WTC11 (cell line): ENCODE results near the gene ITGA11. TPM values are rescaled to one million over a fixed set of nuclear protein-coding genes. Genes with fewer than 3 reads are reported as not detected.

Experiments used
- ATAC-seq: fragments of 200-7000 bp; cut with Tn5 transposase; 2 replicates; pipeline ENCODE4 v1.10.0; 2021; ENCODE audit warnings: mild to moderate bottlenecking, moderate library complexity
- CTCF ChIA-PET: fragments of 300-600 bp; sonication (Branson Sonifier 250); formaldehyde crosslinking; loops from one replicate; lab custom pipeline; 2021; ENCODE audit warnings: antibody characterized with exemption; lab: Charles Lee
- POLR2A ChIA-PET: fragments of 350-600 bp; sonication (Branson Sonifier 250); formaldehyde crosslinking; loops from one replicate; lab custom pipeline; 2021; ENCODE audit warnings: antibody characterized with exemption; lab: Charles Lee
- DNase-seq: peaks from one replicate; pipeline ENCODE4 v3.0.0; 2021; ENCODE audit warnings: low spot score
- H3K27ac Mint-ChIP-seq: 2 replicates; pipeline ENCODE4 v1.8.0; 2021; ENCODE audit warnings: mixed read lengths
- H3K27me3 Mint-ChIP-seq: 2 replicates; pipeline ENCODE4 v1.8.0; 2021; ENCODE audit warnings: low read depth, mild to moderate bottlenecking, moderate library complexity, mixed read lengths
- H3K36me3 Mint-ChIP-seq: 2 replicates; pipeline ENCODE4 v1.8.0; 2021; ENCODE audit warnings: mixed read lengths
- H3K4me1 Mint-ChIP-seq: 2 replicates; pipeline ENCODE4 v1.8.0; 2022; ENCODE audit warnings: mixed read lengths
- H3K4me3 Mint-ChIP-seq: 2 replicates; pipeline ENCODE4 v1.8.0; 2021; ENCODE audit warnings: mild to moderate bottlenecking, moderate library complexity, mixed read lengths
- H3K9me3 Mint-ChIP-seq: 2 replicates; pipeline ENCODE4 v1.8.0; 2021; ENCODE audit warnings: mixed read lengths
- CBFB ChIP-seq: sonication (generic); formaldehyde crosslinking; IDR thresholded peaks from 2 replicates; pipeline ENCODE4 v1.8.1; 2022; ENCODE audit warnings: mild to moderate bottlenecking, low read depth, missing genetic modification reagents
- ESRRA ChIP-seq: sonication (generic); formaldehyde crosslinking; IDR thresholded peaks from 2 replicates; pipeline ENCODE4 v1.8.1; 2022; ENCODE audit warnings: mild to moderate bottlenecking, missing genetic modification reagents, borderline replicate concordance
- ETV6 ChIP-seq: sonication (generic); formaldehyde crosslinking; IDR thresholded peaks from 2 replicates; pipeline ENCODE4 v1.8.1; 2022; ENCODE audit warnings: mild to moderate bottlenecking, missing genetic modification reagents
- GABPB1 ChIP-seq: sonication (generic); formaldehyde crosslinking; IDR thresholded peaks from 2 replicates; pipeline ENCODE4 v1.8.1; 2023; ENCODE audit warnings: mild to moderate bottlenecking, missing genetic modification reagents
- MXD4 ChIP-seq: fragments of 250-450 bp; sonication (Bioruptor Pico); IDR thresholded peaks from 2 replicates; pipeline ENCODE4 v1.8.0; 2021; ENCODE audit warnings: mild to moderate bottlenecking, moderate library complexity, borderline replicate concordance
- NFYB ChIP-seq: sonication (generic); formaldehyde crosslinking; conservative IDR thresholded peaks from 2 replicates; pipeline ENCODE4 v1.8.0; 2022; ENCODE audit warnings: low read depth, missing genetic modification reagents
- NR2C2 ChIP-seq: sonication (generic); formaldehyde crosslinking; IDR thresholded peaks from 2 replicates; pipeline ENCODE4 v1.8.0; 2022; ENCODE audit warnings: mild to moderate bottlenecking, missing genetic modification reagents
- NR3C1 ChIP-seq: sonication (generic); formaldehyde crosslinking; conservative IDR thresholded peaks from 2 replicates; pipeline ENCODE4 v1.8.1; 2023; ENCODE audit warnings: low read depth, mild to moderate bottlenecking, missing genetic modification reagents
- RORB ChIP-seq: fragments of 250-450 bp; sonication (Bioruptor Pico); IDR thresholded peaks from 2 replicates; pipeline ENCODE4 v1.9.0; 2021; ENCODE audit warnings: mild to moderate bottlenecking
- SOX15 ChIP-seq: fragments of 250-450 bp; sonication (Bioruptor Pico); IDR thresholded peaks from 2 replicates; pipeline ENCODE4 v1.9.0; 2021; ENCODE audit warnings: mild to moderate bottlenecking
- TEAD4 ChIP-seq: sonication (generic); formaldehyde crosslinking; IDR thresholded peaks from 2 replicates; pipeline ENCODE4 v1.8.0; 2022; ENCODE audit warnings: mild to moderate bottlenecking, missing genetic modification reagents
- ZBTB21 ChIP-seq: sonication (generic); formaldehyde crosslinking; IDR thresholded peaks from 2 replicates; pipeline ENCODE4 v1.8.1; 2023; ENCODE audit warnings: mild to moderate bottlenecking, missing genetic modification reagents, borderline replicate concordance
- ZNF263 ChIP-seq: sonication (generic); formaldehyde crosslinking; IDR thresholded peaks from 2 replicates; pipeline ENCODE4 v1.8.1; 2022; ENCODE audit warnings: low read depth, mild to moderate bottlenecking, moderate library complexity, missing genetic modification reagents
- ZNF396 ChIP-seq: fragments of 250-450 bp; sonication (Bioruptor Pico); IDR thresholded peaks from 2 replicates; pipeline ENCODE4 v1.8.0; 2021; ENCODE audit warnings: mild to moderate bottlenecking, moderate library complexity, borderline replicate concordance
- total RNA-seq: library from RNA; stranded (reverse); gene quantifications from 3 replicates; pipeline ENCODE4 v1.2.3, GENCODE V29; 2021
- TF ChIP-seq, protein P1 (sequence below): sonication (generic); formaldehyde crosslinking; IDR thresholded peaks from 2 replicates; pipeline ENCODE4 v1.8.0; 2022; ENCODE audit warnings: mild to moderate bottlenecking, missing genetic modification reagents
- TF ChIP-seq, protein P2 (sequence below): fragments of 250-450 bp; sonication (Bioruptor Pico); IDR thresholded peaks from 2 replicates; pipeline ENCODE4 v2.1.2; 2022; ENCODE audit warnings: mild to moderate bottlenecking, moderate library complexity
- TF ChIP-seq, protein P3 (sequence below): sonication (generic); formaldehyde crosslinking; IDR thresholded peaks from 2 replicates; pipeline ENCODE4 v1.8.1; 2022; ENCODE audit warnings: mild to moderate bottlenecking, missing genetic modification reagents, moderate library complexity, borderline replicate concordance
- TF ChIP-seq, protein P4 (sequence below): sonication (generic); formaldehyde crosslinking; IDR thresholded peaks from 2 replicates; pipeline ENCODE4 v1.8.0; 2022; ENCODE audit warnings: mild to moderate bottlenecking, missing genetic modification reagents
- TF ChIP-seq, protein P5 (sequence below): sonication (generic); formaldehyde crosslinking; IDR thresholded peaks from 2 replicates; pipeline ENCODE4 v1.8.1; 2022; ENCODE audit warnings: mild to moderate bottlenecking, moderate library complexity, missing genetic modification reagents
- TF ChIP-seq, protein P6 (sequence below): fragments of 250-450 bp; sonication (Bioruptor Pico); IDR thresholded peaks from 2 replicates; pipeline ENCODE4 v1.9.0; 2021; ENCODE audit warnings: mild to moderate bottlenecking
- TF ChIP-seq, protein P7 (sequence below): sonication (generic); formaldehyde crosslinking; IDR thresholded peaks from 2 replicates; pipeline ENCODE4 v1.8.1; 2023; ENCODE audit warnings: mild to moderate bottlenecking, missing genetic modification reagents, borderline replicate concordance
- TF ChIP-seq, protein P8 (sequence below): sonication (generic); formaldehyde crosslinking; IDR thresholded peaks from 2 replicates; pipeline ENCODE4 v1.8.1; 2023; ENCODE audit warnings: mild to moderate bottlenecking, missing genetic modification reagents

Gene ITGA11
- total RNA-seq, 1 experiment from 2014 or later = 0.15 TPM

DNA sequence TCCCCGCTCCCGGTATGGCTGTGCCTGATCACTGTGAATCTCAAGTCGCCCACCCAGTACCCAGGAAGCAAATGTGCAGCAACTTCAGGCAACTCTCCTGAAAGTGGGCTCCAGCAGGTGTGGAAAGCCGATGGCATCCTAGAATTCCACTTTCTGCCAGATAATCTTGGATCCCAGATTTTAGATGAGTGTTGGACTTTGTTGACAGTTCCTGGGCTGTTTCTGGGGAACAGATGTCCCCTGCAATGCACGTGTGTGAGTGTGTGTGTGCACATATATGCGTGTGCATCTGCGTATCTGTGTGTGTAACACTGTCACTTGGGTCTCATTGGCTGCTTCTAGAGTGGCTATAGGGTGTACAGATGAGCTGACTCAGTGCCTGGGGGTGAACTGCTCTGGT, 95.4 kb downstream of the ITGA11 start (continued):
- TF ChIP-seq, protein P1, sequence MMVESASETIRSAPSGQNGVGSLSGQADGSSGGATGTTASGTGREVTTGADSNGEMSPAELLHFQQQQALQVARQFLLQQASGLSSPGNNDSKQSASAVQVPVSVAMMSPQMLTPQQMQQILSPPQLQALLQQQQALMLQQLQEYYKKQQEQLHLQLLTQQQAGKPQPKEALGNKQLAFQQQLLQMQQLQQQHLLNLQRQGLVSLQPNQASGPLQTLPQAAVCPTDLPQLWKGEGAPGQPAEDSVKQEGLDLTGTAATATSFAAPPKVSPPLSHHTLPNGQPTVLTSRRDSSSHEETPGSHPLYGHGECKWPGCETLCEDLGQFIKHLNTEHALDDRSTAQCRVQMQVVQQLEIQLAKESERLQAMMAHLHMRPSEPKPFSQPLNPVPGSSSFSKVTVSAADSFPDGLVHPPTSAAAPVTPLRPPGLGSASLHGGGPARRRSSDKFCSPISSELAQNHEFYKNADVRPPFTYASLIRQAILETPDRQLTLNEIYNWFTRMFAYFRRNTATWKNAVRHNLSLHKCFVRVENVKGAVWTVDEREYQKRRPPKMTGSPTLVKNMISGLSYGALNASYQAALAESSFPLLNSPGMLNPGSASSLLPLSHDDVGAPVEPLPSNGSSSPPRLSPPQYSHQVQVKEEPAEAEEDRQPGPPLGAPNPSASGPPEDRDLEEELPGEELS (CRISPR knock-in tag) = no peak
- TF ChIP-seq ZNF396 = no peak
- no peak for TF ChIP-seq ZNF263 (CRISPR knock-in tag)

DNA sequence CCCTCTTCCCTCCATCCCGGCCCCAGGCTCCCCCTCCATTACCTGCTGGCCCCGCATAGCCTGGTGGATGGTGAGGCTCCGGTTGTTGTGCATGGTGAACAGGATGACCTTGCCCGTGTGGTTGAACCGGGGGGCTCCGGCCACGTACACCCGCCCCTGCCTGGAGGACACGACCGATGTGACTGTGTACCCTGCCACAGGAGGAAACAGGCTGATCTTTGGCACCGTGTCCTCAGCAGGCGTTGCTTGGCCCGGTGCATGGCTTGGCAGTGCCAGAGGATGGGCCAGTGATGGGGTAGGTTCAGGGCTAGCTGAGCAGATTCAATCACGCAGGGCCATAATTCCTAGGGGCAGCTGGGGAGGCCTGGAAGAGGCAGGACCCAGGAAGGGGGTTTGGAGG, 96.3 kb downstream of the ITGA11 start:
- H3K36me3 Mint-ChIP-seq = no peaks in the 10 kb centered on the region
- POLR2A ChIA-PET = no interaction called here
- no peak overlapping the region for H3K4me3 Mint-ChIP-seq
- CTCF ChIA-PET = interaction anchor here (3.1 kb wide), 1 partner anchor 29 kb away, joined by 14 read pairs; no protein-coding TSS in a partner anchor
- no peak for ATAC-seq
- TF ChIP-seq, protein P2, sequence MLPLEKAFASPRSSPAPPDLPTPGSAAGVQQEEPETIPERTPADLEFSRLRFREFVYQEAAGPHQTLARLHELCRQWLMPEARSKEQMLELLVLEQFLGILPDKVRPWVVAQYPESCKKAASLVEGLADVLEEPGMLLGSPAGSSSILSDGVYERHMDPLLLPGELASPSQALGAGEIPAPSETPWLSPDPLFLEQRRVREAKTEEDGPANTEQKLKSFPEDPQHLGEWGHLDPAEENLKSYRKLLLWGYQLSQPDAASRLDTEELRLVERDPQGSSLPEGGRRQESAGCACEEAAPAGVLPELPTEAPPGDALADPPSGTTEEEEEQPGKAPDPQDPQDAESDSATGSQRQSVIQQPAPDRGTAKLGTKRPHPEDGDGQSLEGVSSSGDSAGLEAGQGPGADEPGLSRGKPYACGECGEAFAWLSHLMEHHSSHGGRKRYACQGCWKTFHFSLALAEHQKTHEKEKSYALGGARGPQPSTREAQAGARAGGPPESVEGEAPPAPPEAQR (CRISPR knock-in tag) = no peak
- TF ChIP-seq SOX15 (CRISPR knock-in tag) (no peak), ETV6 (CRISPR knock-in tag) (no peak), TEAD4 (no peak), RORB (no peak), ZBTB21 (no peak), NR2C2 (CRISPR knock-in tag) (no peak), NFYB (CRISPR knock-in tag) (no peak), ESRRA (no peak), CBFB (no peak), MXD4 (CRISPR knock-in tag) (no peak)
- TF ChIP-seq, protein P3, sequence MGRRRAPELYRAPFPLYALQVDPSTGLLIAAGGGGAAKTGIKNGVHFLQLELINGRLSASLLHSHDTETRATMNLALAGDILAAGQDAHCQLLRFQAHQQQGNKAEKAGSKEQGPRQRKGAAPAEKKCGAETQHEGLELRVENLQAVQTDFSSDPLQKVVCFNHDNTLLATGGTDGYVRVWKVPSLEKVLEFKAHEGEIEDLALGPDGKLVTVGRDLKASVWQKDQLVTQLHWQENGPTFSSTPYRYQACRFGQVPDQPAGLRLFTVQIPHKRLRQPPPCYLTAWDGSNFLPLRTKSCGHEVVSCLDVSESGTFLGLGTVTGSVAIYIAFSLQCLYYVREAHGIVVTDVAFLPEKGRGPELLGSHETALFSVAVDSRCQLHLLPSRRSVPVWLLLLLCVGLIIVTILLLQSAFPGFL (CRISPR knock-in tag) = no peak
- TF ChIP-seq, protein P4, sequence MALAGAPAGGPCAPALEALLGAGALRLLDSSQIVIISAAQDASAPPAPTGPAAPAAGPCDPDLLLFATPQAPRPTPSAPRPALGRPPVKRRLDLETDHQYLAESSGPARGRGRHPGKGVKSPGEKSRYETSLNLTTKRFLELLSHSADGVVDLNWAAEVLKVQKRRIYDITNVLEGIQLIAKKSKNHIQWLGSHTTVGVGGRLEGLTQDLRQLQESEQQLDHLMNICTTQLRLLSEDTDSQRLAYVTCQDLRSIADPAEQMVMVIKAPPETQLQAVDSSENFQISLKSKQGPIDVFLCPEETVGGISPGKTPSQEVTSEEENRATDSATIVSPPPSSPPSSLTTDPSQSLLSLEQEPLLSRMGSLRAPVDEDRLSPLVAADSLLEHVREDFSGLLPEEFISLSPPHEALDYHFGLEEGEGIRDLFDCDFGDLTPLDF (CRISPR knock-in tag) = no peak
- TF ChIP-seq, protein P5, sequence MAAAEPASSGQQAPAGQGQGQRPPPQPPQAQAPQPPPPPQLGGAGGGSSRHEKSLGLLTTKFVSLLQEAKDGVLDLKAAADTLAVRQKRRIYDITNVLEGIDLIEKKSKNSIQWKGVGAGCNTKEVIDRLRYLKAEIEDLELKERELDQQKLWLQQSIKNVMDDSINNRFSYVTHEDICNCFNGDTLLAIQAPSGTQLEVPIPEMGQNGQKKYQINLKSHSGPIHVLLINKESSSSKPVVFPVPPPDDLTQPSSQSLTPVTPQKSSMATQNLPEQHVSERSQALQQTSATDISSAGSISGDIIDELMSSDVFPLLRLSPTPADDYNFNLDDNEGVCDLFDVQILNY = no peak
- TF ChIP-seq, protein P6, sequence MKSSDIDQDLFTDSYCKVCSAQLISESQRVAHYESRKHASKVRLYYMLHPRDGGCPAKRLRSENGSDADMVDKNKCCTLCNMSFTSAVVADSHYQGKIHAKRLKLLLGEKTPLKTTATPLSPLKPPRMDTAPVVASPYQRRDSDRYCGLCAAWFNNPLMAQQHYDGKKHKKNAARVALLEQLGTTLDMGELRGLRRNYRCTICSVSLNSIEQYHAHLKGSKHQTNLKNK (CRISPR knock-in tag) = no peak
- TF ChIP-seq, all 79 proteins: peak for 0
- H3K27me3 Mint-ChIP-seq = no peaks in the 10 kb centered on the region
- H3K9me3 Mint-ChIP-seq = no peaks in the 10 kb centered on the region
- no peak for DNase-seq
- H3K27ac Mint-ChIP-seq = no peak overlapping the region
- H3K4me1 Mint-ChIP-seq = peaks cover 9% of the 10 kb centered on the region

DNA sequence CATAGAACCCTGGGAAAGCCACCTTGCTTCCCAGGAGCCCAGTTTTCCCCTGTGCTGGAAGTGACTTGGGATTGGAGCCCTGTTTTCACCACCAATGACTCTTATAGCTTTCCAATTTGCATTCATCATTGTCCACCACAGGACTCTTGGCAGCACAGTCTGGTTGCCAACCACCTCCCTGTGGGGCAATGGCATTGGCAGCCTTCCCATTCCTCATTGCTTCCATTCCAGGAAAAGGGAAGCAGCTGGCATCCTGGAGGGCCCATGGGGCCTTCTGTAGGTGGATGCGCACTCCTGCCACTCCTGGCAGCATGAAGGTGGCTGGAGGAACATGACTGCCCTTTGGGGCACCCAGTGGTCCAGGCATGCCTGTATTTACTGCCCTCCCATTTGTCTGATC, 96.7 kb downstream of the ITGA11 start:
- DNase-seq (no peak), ATAC-seq (no peak)
- peaks cover 13% of the 10 kb centered on the region for H3K4me1 Mint-ChIP-seq
- ChIA-PET POLR2A (no interaction called here), CTCF (interaction anchor here (0.7 to 3.1 kb wide), 3 partner anchors 19 to 33 kb away, joined by 3 to 14 read pairs (median 9); no protein-coding TSS in a partner anchor)
- no peaks in the 10 kb centered on the region for H3K27me3 Mint-ChIP-seq
- H3K36me3 Mint-ChIP-seq = no peaks in the 10 kb centered on the region
- H3K27ac Mint-ChIP-seq = no peak overlapping the region
- no peaks in the 10 kb centered on the region for H3K9me3 Mint-ChIP-seq
- H3K4me3 Mint-ChIP-seq = no peak overlapping the region
- no peak for TF ChIP-seq GABPB1 (CRISPR knock-in tag)
- TF ChIP-seq, protein P7, sequence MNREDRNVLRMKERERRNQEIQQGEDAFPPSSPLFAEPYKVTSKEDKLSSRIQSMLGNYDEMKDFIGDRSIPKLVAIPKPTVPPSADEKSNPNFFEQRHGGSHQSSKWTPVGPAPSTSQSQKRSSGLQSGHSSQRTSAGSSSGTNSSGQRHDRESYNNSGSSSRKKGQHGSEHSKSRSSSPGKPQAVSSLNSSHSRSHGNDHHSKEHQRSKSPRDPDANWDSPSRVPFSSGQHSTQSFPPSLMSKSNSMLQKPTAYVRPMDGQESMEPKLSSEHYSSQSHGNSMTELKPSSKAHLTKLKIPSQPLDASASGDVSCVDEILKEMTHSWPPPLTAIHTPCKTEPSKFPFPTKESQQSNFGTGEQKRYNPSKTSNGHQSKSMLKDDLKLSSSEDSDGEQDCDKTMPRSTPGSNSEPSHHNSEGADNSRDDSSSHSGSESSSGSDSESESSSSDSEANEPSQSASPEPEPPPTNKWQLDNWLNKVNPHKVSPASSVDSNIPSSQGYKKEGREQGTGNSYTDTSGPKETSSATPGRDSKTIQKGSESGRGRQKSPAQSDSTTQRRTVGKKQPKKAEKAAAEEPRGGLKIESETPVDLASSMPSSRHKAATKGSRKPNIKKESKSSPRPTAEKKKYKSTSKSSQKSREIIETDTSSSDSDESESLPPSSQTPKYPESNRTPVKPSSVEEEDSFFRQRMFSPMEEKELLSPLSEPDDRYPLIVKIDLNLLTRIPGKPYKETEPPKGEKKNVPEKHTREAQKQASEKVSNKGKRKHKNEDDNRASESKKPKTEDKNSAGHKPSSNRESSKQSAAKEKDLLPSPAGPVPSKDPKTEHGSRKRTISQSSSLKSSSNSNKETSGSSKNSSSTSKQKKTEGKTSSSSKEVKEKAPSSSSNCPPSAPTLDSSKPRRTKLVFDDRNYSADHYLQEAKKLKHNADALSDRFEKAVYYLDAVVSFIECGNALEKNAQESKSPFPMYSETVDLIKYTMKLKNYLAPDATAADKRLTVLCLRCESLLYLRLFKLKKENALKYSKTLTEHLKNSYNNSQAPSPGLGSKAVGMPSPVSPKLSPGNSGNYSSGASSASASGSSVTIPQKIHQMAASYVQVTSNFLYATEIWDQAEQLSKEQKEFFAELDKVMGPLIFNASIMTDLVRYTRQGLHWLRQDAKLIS (CRISPR knock-in tag) = no peak
- TF ChIP-seq, protein P8, sequence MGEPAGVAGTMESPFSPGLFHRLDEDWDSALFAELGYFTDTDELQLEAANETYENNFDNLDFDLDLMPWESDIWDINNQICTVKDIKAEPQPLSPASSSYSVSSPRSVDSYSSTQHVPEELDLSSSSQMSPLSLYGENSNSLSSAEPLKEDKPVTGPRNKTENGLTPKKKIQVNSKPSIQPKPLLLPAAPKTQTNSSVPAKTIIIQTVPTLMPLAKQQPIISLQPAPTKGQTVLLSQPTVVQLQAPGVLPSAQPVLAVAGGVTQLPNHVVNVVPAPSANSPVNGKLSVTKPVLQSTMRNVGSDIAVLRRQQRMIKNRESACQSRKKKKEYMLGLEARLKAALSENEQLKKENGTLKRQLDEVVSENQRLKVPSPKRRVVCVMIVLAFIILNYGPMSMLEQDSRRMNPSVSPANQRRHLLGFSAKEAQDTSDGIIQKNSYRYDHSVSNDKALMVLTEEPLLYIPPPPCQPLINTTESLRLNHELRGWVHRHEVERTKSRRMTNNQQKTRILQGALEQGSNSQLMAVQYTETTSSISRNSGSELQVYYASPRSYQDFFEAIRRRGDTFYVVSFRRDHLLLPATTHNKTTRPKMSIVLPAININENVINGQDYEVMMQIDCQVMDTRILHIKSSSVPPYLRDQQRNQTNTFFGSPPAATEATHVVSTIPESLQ (CRISPR knock-in tag) = no peak
- TF ChIP-seq NR3C1 (CRISPR knock-in tag) = no peak
- no peak for TF ChIP-seq MXD4 (CRISPR knock-in tag)
